ENCODE results near the gene AANAT.

GRCh38 chr17:76500747-76501017 is 33.3 kb downstream of the AANAT start:
- TF ChIP-seq NR2F2 (IDR thresholded peaks at IDR 0.05) (no peak), REST (IDR thresholded peaks at IDR 0.05) (no peak), JUND (IDR thresholded peaks at IDR 0.05) (no peak), EGR1 (IDR thresholded peaks at IDR 0.05; ENCODE audit: low read depth in 2 of 2) (no peak), TAF1 (conservative IDR thresholded peaks at IDR 0.05) (no peak), RAD21 (IDR thresholded peaks at IDR 0.05) (no peak), GABPA (IDR thresholded peaks at IDR 0.05 in 1 of 2, conservative IDR thresholded peaks at IDR 0.05 in 1 of 2) (no peak), YY1 (IDR thresholded peaks at IDR 0.05) (no peak), ATF3 (IDR thresholded peaks at IDR 0.05) (no peak), HNF4G (IDR thresholded peaks at IDR 0.05) (no peak)
- TF ChIP-seq, protein P1, sequence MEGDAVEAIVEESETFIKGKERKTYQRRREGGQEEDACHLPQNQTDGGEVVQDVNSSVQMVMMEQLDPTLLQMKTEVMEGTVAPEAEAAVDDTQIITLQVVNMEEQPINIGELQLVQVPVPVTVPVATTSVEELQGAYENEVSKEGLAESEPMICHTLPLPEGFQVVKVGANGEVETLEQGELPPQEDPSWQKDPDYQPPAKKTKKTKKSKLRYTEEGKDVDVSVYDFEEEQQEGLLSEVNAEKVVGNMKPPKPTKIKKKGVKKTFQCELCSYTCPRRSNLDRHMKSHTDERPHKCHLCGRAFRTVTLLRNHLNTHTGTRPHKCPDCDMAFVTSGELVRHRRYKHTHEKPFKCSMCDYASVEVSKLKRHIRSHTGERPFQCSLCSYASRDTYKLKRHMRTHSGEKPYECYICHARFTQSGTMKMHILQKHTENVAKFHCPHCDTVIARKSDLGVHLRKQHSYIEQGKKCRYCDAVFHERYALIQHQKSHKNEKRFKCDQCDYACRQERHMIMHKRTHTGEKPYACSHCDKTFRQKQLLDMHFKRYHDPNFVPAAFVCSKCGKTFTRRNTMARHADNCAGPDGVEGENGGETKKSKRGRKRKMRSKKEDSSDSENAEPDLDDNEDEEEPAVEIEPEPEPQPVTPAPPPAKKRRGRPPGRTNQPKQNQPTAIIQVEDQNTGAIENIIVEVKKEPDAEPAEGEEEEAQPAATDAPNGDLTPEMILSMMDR (IDR thresholded peaks at IDR 0.05; ENCODE audit: low read depth, low read length, missing input control): no peak

Data from liver (tissue), 3 donors.